GM12878 (cell line): ENCODE results near the gene REPIN1.

Experiments
- CEBPB ChIP-seq, 2 experiments: fragments of 150-350 bp in 1 of 2; IDR thresholded peaks; 2 replicates each; pipeline ENCODE4 v1.6.1; 2012 to 2014; ENCODE audit warnings: low read depth in 2 of 2, low read length in 2 of 2, borderline replicate concordance in 1 of 2, inconsistent platforms in 1 of 2
- CTCF ChIP-seq, 3 experiments: IDR thresholded peaks in 2 of 3; conservative IDR thresholded peaks in 1 of 3; 2 replicates each; pipeline ENCODE4 v1.5.1; 2011; ENCODE audit warnings: low read depth in 3 of 3, low read length in 3 of 3, mild to moderate bottlenecking in 3 of 3, control low read depth in 2 of 3, moderate library complexity in 2 of 3, inconsistent platforms in 1 of 3, mixed read lengths in 1 of 3; ENCODE audit not compliant: control insufficient read depth in 2 of 3, insufficient read depth in 1 of 3; ENCODE audit errors: extremely low read depth in 1 of 3
- POLR2AphosphoS5 ChIP-seq: IDR thresholded peaks from 2 replicates; pipeline ENCODE4 v1.6.1; 2011; ENCODE audit warnings: mild to moderate bottlenecking, low read length, inconsistent platforms

DNA sequence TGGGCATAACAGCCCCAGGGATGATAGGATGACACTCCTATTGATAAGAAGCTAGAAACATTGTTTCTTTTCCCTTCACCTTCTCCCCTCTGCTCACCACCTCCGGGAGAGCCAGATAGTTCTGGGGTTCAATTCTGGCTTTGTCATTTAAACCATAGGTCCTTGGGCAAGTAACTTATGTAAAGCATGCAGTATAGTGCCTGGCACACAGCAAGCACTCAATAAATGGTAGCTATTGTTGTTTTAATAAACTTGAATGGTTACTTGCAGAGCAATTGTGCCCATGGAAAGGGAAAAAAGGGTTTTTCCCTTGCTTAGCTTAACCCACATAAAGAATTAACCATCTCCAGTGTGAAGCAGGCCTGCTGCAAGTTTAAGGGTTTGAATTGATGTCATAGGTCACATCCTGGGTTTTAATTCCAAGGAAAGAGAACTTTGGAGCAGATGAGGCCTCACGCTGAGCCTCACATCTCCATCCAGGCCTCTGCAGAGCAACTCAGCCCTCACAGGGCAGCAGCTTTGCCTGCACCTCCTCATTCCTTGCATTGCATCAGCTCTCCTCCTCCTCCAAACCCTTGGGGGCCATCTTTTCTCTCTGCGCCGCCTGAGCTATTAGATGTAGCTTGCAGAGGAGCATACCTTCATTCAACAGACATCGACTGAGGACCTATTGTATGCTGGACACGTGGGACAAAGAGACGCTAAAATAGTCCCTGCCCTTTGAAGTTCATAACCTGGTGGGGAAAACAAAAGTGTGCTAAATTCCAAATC lies 33.4 kb downstream of the REPIN1 start:
- no peak for TF ChIP-seq CEBPB (IDR thresholded peaks at IDR 0.05; ENCODE audit: borderline replicate concordance in 1 of 2, low read depth in 2 of 2, low read length in 2 of 2)
- TF ChIP-seq POLR2AphosphoS5: no peak
- TF ChIP-seq CTCF (IDR thresholded peaks at IDR 0.05 in 2 of 3, conservative IDR thresholded peaks at IDR 0.05 in 1 of 3; ENCODE audit: control insufficient read depth in 2 of 3, extremely low read depth in 1 of 3, insufficient read depth in 1 of 3, low read depth in 3 of 3, low read length in 3 of 3): no peak
